Measurements from ENCODE around the gene OR2AT4. TPM values are rescaled to one million over a fixed set of nuclear protein-coding genes. Genes with fewer than 3 reads are reported as not detected.

OR2AT4 gene
- total and polyA plus RNA-seq, 2 of the 8 experiments (the other 6 are each of a cell fraction or from before 2014, with no cell fraction given): not detected

DNA sequence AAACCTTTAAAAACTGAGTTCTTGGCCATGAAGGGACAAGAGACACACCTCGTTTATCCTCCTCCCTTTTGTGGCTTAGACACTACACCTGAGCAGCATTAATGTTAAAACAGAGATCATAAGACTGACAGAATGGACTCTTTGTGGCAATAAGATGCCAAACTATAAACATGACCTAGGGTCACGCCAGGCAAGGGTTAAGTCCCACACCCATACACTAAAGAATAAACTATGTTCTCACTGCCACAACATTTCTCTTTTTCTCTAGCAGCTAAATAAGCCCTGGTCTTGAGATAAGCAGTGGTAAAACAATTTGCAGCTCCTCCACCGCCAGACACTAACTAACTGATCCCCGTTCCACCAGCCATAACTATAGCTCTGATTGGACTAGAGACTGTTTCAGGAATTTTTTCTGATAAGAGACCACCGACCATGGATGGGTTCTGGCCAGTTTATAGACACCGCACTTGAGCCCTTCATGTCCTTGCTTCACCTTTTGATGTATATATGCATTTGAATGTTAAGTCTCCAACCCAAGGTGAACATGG lies 49.4 kb upstream of the OR2AT4 start:
- Histone ChIP-seq H3K23me2 (ENCODE audit: low read depth, low read length) (no peaks in the 10 kb centered on the region), H3K79me2 (ENCODE audit: control insufficient read depth in 1 of 2, insufficient read depth in 2 of 2, low read length in 2 of 2) (no peaks in the 10 kb centered on the region), H3K9ac (replicated peaks in 1 of 4; ENCODE audit: extremely low read depth in 1 of 4, low read depth in 3 of 4, low read length in 3 of 4) (no peak overlapping the region), H2BK15ac (ENCODE audit: low read length) (no peak overlapping the region), H3K14ac (ENCODE audit: insufficient read length) (no peak overlapping the region), H4K5ac (ENCODE audit: insufficient read length, low read depth, low read length) (no peak overlapping the region), H2BK5ac (ENCODE audit: low read depth, low read length) (no peak overlapping the region), H3K4me3 (ENCODE audit: extremely low read depth in 1 of 4, insufficient read depth in 2 of 4, low read depth in 3 of 4, low read length in 4 of 4) (no peak overlapping the region), H2AK5ac (ENCODE audit: low read depth, low read length) (no peak overlapping the region), H2BK120ac (replicated peaks; ENCODE audit: low read depth, low read length) (no peak overlapping the region), H3K4me1 (replicated peaks in 1 of 4; ENCODE audit: control insufficient read depth in 3 of 4, insufficient read depth in 4 of 4, low read length in 3 of 4) (no peaks in the 10 kb centered on the region), H2BK20ac (ENCODE audit: low read length) (no peak overlapping the region), H3K27ac (ENCODE audit: low read depth, low read length) (no peak overlapping the region), H3K4ac (replicated peaks; ENCODE audit: insufficient read length, low read depth, low read length) (no peak overlapping the region), H2BK12ac (ENCODE audit: low read depth, low read length) (no peak overlapping the region), H2AFZ (ENCODE audit: low read length) (no peak overlapping the region), H4K20me1 (replicated peaks in 1 of 2; ENCODE audit: control insufficient read depth in 1 of 2, insufficient read depth in 2 of 2, low read length in 2 of 2) (no peaks in the 10 kb centered on the region), H3K4me2 (ENCODE audit: insufficient read depth in 1 of 2, low read depth in 2 of 2, low read length in 2 of 2) (no peak overlapping the region), H3K36me3 (ENCODE audit: control insufficient read depth in 2 of 4, insufficient read depth in 4 of 4, low read length in 3 of 4) (no peaks in the 10 kb centered on the region), H3K27me3 (replicated peaks in 1 of 4; ENCODE audit: control insufficient read depth in 3 of 4, extremely low read depth in 1 of 4, insufficient read depth in 3 of 4, low read length in 3 of 4) (no peaks in the 10 kb centered on the region; a peak in 1 of 7 replicates), H3K23ac (ENCODE audit: insufficient read length) (no peak overlapping the region), H3K18ac (ENCODE audit: extremely low read depth, low read length) (no peak overlapping the region), H4K8ac (ENCODE audit: extremely low read depth, insufficient read depth, low read length) (no peak overlapping the region), H3K56ac (replicated peaks; ENCODE audit: insufficient read length, low read depth, low read length) (no peak overlapping the region), H4K91ac (replicated peaks; ENCODE audit: insufficient read length, low read length) (no peak overlapping the region), H3K9me3 (ENCODE audit: insufficient read depth in 2 of 2, low read depth in 1 of 2, low read length in 1 of 2) (no peaks in the 10 kb centered on the region), H3K79me1 (ENCODE audit: low read depth, low read length) (no peaks in the 10 kb centered on the region)
- POLR2A ChIA-PET (ENCODE audit: partially characterized antibody): no interaction called here
- no peak for TF ChIP-seq POLR2A (IDR thresholded peaks at IDR 0.05; ENCODE audit: control extremely low read depth in 1 of 2, low read depth in 2 of 2, low read length in 2 of 2)
- TF ChIP-seq TAF1 (IDR thresholded peaks at IDR 0.05; ENCODE audit: low read depth, low read length): no peak
- no peak for TF ChIP-seq PHF8 (conservative IDR thresholded peaks at IDR 0.05; ENCODE audit: low read depth, low read length)
- TF ChIP-seq SP1 (IDR thresholded peaks at IDR 0.05; ENCODE audit: low read depth, low read length): no peak
- TF ChIP-seq CBX5 (IDR thresholded peaks at IDR 0.05; ENCODE audit: low read depth, low read length): no peak
- TF ChIP-seq RBBP5 (IDR thresholded peaks at IDR 0.05; ENCODE audit: borderline replicate concordance, low read depth, low read length): no peak
- TF ChIP-seq EP300 (IDR thresholded peaks at IDR 0.05; ENCODE audit: borderline replicate concordance in 1 of 2, low read depth in 2 of 2, low read length in 2 of 2): no peak
- TF ChIP-seq RNF2 (IDR thresholded peaks at IDR 0.05; ENCODE audit: borderline replicate concordance, low read depth, low read length, missing control alignments, poor library complexity, severe bottlenecking): no peak
- no peak for TF ChIP-seq HDAC6 (IDR thresholded peaks at IDR 0.05; ENCODE audit: low read depth, low read length)
- no peak for TF ChIP-seq SIRT6 (IDR thresholded peaks at IDR 0.05; ENCODE audit: low read length)
- no peak for TF ChIP-seq JUN (IDR thresholded peaks at IDR 0.05; ENCODE audit: low read depth, low read length)
- DNase-seq (ENCODE audit: low read depth in 1 of 2, low spot score in 2 of 2) (no peak), FAIRE-seq (no peak)
- 91% methylated on average over 6 of the region's 6 CpGs; no CpG with 5 or more reads in 1 of the 2 experiments for WGBS, 2 experiments (ENCODE audit: extremely low coverage in 1 of 2, insufficient coverage in 1 of 2, insufficient read length in 1 of 2, insufficient replicate concordance in 2 of 2, low coverage in 1 of 2, low lambda C conversion rate in 2 of 2, missing lambda C conversion rate in 1 of 2)
- CTCF ChIA-PET (ENCODE audit: partially characterized antibody): interaction anchor here (0.9 to 29.8 kb wide), 17 partner anchors 8 to 285 kb away, joined by 3 to 952 read pairs (median 7); partner anchors contain the start of genes SLCO2B1 and TPBGL
